HG03457 (cell line): ENCODE measurements around the gene ZDBF2.
"Not testable (repeated sequence)": the region's sequence is repeated elsewhere in the genome, so short reads cannot be mapped to it uniquely, and the experiment has no call there.

Experiments
- ATAC-seq: cut with Tn5 transposase; IDR thresholded peaks from one replicate; pipeline ENCODE4 v1.9.1; 2021; ENCODE audit warnings: moderate number of reproducible peaks; ENCODE audit not compliant: unreplicated experiment

ZDBF2 gene

DNA sequence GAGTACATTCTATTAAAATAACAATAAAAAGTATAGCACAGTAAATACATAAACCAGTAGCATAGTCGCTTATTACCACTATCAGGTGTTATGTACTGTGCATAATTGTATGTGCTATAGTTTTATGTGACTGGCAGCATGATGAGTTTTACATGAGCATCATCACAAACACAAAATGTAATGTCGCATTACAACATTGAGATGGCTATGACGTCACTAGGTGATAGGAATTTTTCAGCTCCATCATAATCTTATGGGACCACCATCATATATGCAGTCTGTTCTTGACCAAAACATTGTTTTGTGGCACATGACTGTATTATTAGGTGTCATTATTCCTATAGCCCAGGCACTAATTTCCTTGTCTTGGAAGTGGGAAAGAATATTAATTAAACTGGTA, 48.6 kb downstream of the ZDBF2 start:
- ATAC-seq = no peak

DNA sequence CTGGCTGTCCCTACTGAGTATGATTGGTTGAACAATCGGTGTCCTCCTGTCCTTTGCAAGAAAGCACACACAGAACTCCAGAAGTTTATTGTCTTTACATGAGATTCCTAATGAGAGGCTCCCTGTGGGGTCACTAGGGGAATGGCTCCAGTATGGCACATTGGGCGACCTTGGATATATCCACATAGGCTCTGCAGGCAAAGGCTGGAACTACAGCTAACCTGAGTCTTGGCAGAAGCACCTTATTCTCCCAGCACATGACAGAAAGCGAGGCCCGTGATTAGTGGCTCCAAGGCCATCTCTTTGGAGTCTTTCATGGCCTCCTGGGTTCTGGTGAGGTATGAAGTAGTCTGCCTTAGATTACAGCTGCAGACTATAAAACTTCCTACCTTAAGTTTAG, 49.0 kb downstream of the ZDBF2 start:
- no peak for ATAC-seq

DNA sequence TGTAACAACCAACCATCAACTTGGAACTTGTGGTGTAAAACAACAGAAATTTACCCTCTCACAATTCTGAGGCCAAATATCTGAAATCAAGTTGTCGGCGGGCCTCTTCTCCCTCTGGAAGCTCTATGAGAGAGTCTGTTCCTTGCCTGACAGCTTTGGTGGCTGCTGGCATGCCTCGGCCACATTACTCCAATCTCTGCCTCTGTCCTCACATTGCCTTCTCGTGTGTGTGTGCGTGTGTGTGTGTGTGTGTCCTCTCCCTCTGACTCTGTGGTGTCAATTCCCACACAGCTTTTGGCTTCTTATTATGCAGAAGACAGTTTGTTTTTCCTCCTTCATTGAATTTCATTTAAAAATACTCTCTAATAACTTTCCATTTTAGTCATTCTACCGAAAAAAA, 50.4 kb downstream of the ZDBF2 start:
- no peak for ATAC-seq

DNA sequence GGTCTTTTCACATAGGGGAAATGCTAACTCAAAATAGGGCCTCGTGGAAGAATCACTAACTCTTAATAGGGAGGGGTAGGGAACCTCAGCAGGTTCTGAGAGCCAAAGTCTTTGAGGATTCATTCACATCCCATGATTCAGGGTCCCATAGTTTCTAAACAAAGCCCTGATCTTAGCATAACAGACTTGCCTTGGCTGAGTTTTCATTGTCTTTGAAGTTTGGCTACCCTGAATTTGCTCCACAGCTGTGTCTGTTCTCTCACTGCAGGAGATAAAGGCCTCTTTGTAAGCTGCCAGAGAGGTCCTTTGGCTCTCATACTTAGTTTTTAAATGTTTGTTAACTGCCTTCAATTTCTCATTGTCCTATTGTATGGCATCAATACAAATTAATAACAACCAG, 54.5 kb downstream of the ZDBF2 start:
- ATAC-seq = no peak

DNA sequence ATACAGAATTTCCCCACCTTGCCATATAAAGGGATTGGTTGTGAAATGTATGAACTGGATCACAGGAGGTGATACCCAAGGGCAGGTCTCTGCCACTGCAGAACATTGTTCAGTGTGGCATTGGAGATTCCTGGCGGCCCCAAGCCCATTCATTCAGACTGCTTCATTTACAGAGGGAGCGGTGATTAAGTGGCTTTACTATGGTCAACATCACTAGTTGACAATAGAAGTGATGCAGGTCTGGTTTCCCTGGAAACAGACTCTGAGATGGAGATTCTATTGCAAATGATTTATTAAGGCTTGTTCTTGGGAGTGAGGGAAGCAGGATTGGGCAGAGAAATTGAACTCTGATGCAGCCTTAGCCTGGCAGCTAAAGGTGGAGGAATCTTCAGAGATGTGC, 62.4 kb downstream of the ZDBF2 start:
- no peak for ATAC-seq

DNA sequence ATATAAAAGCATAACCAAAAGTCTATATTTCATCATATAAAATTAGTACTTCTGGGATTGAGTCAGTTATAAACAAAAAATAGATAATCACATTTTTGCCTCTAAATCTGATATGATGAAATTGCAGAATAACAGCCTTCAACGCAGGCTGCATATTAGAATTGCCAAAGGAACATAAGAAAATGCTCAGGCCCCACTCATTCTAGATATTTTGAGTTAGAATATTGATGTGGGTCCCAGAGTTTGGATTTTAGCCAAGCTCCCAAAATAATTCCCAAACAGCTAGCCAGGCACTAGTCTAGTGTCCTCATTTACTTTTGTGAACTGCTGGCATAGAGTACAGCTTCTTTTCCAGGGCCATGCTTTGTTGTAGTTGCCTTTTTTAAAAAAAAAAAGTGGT, 63.5 kb downstream of the ZDBF2 start:
- no peak for ATAC-seq

DNA sequence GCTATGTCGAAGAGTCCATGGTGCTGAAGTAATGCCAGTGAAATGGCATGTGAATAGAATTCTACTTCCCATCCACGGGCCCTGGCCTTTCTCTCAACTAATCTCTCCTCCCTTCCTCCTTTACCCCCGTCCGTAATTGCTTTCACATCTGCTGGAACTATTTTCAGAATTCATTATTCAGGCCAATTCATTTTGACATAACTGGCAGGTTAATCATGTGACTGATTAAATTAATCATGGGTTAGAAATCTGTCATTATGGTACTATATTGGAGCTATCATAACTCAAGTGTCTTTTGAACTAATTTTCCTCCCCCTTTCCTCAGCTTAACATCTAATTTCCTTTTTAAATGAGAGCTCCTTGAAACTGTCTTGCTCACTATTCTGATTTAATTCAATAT, 66.9 kb downstream of the ZDBF2 start:
- no peak for ATAC-seq

DNA sequence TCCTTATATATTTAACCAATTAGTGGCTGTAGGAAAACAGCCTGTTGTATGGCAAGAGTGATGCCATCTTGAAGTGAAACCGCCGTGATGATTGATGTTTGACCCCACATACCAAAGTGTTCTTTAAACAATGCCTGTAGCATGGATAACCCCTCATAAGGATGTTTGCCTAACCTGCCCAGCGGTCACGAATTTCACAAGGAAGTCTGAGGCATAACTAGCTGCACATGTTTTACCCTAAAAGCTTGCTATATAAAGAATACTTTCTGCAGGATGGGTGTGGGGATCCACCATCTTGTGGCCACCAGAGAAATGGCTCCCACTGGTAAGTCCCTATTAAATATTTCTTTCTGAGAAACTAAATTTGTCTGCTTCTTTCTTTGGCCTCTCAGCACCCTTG, 68.7 kb downstream of the ZDBF2 start:
- ATAC-seq = no peak

DNA sequence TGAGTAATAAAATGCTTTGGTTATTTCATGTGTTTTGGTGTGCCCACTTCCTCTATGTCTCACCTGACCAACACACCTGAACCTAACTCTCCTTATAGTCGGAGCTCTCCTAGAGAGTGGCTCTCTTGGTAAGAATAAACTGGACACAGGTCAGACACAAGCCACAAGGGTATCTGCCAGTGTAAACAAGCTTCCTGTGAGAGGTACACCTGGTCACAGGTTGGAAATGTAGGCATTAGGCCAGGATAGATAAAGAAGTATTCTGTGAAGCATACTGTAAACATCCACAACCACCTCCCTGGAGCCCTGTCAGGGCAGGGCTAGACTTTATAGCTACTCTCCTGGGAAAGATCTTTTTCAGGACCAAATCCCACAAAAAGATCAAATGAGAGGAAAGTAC, 69.4 kb downstream of the ZDBF2 start:
- no peak for ATAC-seq

DNA sequence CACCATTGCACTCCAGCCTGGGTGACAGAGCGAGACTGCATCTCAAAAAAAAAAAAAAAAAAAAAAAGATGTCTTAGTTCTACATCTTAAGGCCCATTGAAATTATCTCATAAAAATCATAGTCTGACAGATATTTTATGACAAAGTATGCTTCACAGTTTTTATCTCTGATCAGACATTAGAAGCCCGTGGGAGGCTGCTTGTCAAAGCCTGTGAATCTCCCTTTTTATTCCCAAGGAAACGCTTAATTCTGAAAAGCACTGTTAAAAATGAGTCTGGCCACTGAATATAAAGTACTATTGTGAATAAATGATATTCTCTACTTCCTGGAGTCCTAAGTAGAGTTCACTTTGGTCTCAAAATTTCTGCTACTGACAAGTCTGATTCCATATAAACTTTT, 71.1 kb downstream of the ZDBF2 start:
- ATAC-seq = no peak

DNA sequence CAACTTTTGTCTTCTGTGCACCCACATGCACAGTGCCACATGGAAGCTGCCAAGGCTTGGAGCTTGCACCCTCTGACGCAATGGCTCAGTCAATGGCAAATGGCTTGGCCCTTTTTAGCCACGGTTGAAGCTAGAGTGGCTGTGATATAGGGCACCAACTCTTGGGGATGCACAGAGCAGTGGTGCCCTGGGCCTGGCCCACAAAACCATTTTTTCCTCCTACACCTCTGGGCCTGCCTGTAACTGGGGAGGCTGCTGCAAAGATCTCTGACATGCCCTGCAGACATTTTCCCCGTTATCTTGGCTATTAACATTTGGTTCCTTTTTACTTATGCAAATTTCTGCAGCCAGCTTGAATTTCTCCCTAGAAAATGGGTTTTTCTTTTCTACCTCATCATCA, 74.9 kb downstream of the ZDBF2 start:
- no peak for ATAC-seq

DNA sequence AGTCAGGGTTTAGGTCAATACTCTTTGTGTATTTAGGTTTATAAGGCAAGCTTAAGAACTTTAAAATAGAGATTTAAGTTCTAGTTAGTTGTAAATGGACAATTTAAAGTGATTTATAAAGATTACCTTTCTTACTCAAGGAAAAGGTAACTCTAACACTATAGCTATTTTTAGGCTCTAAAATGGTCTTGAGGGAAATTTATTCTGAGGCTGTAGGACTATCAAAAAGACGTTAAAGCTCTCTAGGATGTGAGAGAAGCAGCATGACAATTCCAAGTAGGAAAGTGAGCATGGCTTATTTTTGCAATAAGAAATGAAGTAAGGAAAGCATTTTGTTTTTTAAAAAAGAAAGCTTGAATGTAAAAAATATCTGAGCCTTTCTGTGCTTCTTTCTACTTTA, 78.1 kb downstream of the ZDBF2 start:
- ATAC-seq = no peak

DNA sequence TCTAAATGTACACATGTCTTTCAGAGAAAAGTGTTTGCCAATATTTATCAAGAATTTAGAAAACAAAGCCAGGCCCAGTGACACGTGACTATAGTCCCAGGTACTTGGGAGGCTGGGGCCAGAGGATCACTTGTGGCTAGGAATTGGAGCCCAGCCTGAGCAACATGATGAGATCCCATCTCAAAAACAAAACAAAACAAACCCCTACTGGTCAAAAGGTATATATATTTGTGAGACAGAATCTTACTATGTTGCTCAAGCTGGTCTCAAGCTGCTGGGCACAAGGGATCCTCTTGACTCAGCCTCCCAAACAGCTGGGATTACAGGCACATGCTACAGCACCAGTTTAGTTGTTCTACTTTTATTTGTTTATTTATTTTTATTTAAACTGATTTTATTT, 79.2 kb downstream of the ZDBF2 start:
- no peak for ATAC-seq

DNA sequence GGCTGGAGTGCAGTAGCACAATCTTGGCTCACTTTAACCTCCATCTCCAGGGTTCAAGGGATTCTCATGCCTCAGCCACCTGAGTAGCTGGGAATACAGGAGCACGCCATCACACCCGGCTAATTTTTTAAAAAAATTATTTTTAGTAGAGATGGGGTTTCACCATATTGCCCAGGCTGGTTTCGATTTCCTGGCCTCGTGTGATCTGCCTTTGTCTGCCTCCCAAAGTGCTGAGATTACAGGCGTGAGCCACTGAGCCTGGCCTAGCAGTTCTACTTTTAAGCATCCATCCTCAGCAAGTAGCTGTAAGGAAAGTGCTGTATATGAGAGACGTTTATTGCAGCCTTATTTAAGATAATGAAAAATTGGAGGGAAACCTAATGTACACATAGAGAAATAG, 79.7 kb downstream of the ZDBF2 start:
- ATAC-seq = no peak

DNA sequence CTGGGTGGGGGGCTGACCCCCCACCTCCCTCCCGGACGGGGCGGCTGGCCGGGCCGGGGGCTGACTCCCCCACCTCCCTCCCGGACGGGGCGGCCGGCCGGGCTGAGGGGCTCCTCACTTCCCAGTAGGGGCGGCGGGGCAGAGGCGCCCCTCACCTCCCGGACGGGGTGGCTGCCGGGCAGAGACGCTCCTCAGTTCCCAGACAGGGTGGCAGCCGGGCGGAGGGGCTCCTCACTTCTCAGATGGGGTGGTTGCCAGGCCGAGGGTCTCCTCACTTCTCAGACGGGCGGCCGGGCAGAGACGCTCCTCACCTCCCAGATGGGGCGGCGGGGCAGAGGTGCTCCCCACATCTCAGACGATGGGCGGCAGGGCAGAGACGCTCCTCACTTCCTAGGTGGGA, 82.4 kb downstream of the ZDBF2 start:
- not testable (repeated sequence) for ATAC-seq

DNA sequence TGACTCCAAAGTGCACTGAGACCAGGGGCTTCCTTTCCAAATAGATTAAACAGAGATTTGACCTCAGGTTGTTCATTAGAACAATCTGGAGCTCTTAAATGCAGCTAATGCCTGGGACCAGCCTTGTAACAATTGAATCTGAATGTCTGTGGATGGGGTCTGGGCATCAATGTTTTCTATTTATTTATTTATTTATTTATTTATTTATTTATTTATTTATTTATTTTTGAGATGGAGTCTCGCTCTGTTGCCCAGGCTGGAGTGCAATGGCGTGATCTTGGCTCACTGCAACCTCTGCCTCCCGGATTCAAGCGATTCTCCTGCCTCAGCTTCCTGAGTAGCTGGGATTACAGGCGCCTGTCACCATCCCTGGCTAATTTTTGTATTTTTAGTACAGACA, 86.4 kb downstream of the ZDBF2 start:
- not testable (repeated sequence) for ATAC-seq

DNA sequence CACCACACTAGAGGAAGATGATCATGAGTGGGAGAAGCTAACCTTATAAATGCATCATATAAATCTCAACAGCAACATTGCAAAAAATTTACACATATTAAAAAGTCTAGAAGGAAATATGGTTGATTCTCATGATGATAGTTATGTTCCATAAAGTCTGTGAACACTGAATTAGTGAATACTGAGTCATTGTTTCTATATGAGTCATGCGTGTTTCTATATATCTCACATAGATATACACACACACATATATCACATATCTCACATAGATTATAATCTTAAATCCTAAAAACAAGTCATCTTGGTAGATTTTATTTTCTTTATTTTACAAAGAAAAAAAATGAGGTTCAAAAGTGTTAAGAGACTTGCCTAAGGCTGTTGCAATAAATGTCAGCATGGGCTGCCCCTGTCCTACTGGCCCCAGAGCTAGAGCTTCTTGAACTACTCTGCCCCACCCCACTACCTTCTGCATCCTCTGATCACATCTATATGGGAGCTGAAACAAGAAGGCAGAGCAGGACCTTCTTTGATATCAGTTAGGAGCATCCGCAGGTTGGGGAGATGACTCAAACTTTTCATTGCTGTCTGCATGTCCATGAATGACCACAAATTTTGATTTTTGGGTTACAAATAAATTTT, 87.1 kb downstream of the ZDBF2 start:
- no peak for ATAC-seq
